ENCODE data around the gene DNAJB4.
A peak's percentile ranks its signal among the peaks of the same experiment; 100 is the strongest.
"Not testable (repeated sequence)": the region's sequence is repeated elsewhere in the genome, so short reads cannot be mapped to it uniquely, and the experiment has no call there.

DNAJB4 gene

DNA sequence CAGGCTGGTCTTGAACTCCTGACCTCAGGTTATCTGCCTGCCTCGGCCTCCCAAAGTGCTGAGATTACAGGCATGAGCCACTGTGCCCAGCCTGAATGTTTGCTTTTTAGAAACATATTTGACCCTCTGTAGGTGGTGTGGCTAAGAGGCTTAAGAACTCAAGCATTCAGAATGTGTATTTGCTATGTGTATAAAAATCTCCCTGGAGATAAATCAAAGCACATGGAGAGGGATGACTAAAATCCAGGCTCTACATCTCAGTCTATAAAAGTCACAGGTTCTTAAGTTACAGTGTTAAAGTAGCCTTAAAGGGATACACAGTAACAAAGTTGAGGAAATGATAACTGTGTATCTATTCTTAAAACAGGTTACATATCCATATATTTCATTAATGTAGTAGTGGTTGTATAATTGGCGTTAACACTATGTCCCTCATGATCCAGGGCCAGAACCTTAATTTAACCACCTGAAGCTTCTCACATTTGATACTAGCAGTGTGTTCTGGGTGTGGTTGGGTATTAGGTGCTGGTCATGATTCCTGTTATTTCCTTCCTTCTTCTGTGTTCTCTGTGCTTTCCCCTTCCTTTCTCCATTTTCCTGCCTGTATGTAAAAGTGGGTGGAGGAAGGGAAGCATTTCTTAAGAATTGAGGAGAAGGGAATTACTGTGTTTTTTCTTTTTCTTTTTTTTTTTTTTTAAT lies 57.2 kb downstream of the DNAJB4 start:
- TF ChIP-seq, protein P1, sequence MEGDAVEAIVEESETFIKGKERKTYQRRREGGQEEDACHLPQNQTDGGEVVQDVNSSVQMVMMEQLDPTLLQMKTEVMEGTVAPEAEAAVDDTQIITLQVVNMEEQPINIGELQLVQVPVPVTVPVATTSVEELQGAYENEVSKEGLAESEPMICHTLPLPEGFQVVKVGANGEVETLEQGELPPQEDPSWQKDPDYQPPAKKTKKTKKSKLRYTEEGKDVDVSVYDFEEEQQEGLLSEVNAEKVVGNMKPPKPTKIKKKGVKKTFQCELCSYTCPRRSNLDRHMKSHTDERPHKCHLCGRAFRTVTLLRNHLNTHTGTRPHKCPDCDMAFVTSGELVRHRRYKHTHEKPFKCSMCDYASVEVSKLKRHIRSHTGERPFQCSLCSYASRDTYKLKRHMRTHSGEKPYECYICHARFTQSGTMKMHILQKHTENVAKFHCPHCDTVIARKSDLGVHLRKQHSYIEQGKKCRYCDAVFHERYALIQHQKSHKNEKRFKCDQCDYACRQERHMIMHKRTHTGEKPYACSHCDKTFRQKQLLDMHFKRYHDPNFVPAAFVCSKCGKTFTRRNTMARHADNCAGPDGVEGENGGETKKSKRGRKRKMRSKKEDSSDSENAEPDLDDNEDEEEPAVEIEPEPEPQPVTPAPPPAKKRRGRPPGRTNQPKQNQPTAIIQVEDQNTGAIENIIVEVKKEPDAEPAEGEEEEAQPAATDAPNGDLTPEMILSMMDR (IDR thresholded peaks at IDR 0.05; ENCODE audit: low read depth, low read length), result no peak
- H3K4me3 ChIP-seq (ENCODE audit: low read depth, low read length), result no peak overlapping the region
- in situ Hi-C loops (cut with HindIII; ENCODE audit: low sequenced_read_pairs), result no loop called here
- peak; percentile 95 for DNase-seq (ENCODE audit: low read depth, low spot score)

GRCh38 chr1:78064886-78065285 lies 60.1 kb downstream of the DNAJB4 start:
- DNase-seq (ENCODE audit: low read depth, low spot score); in situ Hi-C loops (cut with HindIII; ENCODE audit: low sequenced_read_pairs); H3K4me3 ChIP-seq (ENCODE audit: low read depth, low read length): not testable (repeated sequence)
